Hepatocyte (in vitro differentiated cells): ENCODE results near the gene ZNF641.

Experiments
- CTCF ChIP-seq: fragments of 200-600 bp; sonication (generic); IDR thresholded peaks from 2 replicates; pipeline ENCODE4 v1.5.1; 2016; ENCODE audit warnings: antibody characterized with exemption, mild to moderate bottlenecking; ENCODE audit not compliant: poor library complexity
- EZH2phosphoT487 ChIP-seq: fragments of 200-600 bp; sonication (generic); IDR thresholded peaks from one replicate; pipeline ENCODE4 v1.6.1; 2018; ENCODE audit warnings: antibody characterized with exemption, mild to moderate bottlenecking, low read depth, moderate library complexity; ENCODE audit not compliant: unreplicated experiment, severe bottlenecking

GRCh38 chr12:48350249-48351021 is at the start of gene ZNF641:
- TF ChIP-seq EZH2phosphoT487 (no peak), CTCF (no peak)
